Retina (tissue), 1 donor: ENCODE data around the gene ATAD3B.
"Not testable (repeated sequence)": the region's sequence is repeated elsewhere in the genome, so short reads cannot be mapped to it uniquely, and the experiment has no call there.

Experiments used
- DNase-seq: peaks from one replicate; pipeline ENCODE4 v3.0.0-alpha.2; 2016

Gene ATAD3B

DNA sequence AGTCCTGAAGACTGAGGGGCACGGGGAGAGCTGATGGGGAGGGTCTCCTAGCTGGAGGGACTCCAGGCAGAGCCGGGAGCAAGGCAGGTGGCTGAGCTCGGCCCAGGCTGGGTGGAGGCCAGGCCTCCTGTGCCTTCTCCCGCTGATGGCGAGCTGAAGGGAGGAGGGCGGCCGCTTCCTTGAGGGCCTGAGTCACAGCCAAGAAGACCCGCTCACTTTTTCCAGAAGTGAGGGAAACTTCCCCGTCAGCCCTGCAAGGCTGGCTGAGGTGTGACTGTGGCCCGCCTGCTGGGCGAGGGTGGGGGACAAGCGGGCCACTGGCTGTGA, 37.8 kb upstream of the ATAD3B start:
- peak; percentile 44 for DNase-seq

GRCh38 chr1:1434131-1434823, 37.3 kb upstream of the ATAD3B start:
- no peak for DNase-seq

GRCh38 chr1:1434824-1435105, 36.8 kb upstream of the ATAD3B start:
- no peak for DNase-seq

GRCh38 chr1:1435106-1435903, 36.3 kb upstream of the ATAD3B start, which contains the start of gene VWA1:
TSS of gene VWA1 (plus strand) at chr1:1435690. CDS start at chr1:1435749, 59 bp downstream.
- DNase-seq: peak; percentile 77

DNA sequence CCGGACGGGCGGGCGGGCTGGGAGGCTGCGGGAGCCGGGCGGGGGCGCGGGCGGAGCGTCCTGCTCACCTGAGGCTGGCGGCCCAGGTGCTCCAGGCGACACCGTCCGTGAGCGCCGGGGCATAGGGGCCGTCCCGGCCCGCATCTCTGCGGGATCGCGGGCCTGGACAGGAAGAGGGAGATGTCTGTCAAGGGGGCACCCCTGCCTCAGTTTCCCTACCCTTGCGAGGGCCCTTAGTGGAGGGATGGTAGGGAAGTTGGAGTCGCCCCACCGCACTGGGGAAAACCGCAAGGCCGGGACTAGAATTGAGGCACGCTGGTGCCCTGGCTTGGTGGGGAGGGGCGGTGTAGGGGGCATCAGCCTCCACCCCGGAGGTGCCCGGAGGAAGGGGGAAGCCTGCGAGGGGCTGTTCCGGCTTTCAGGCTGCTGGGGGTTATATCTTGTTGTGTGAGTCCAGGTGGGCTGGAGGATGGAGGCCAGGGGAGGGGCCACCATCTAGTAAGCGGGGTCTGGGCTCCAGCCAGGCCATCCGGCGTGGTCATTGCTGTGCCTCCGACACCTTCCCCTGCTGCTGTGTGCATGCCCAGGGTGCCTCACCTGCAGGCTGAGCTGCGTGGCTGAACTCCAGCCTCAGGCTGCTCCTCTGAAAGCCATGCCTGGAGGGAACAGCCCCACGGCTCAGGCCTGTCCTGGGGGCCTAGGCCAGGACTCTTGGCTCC, 35.5 kb upstream of the ATAD3B start:
- no peak for DNase-seq

- DNase-seq: no peak
These were observed 34.9 kb upstream of the ATAD3B start for GRCh38 chr1:1436630-1437032.

GRCh38 chr1:1437033-1437903, 34.3 kb upstream of the ATAD3B start:
- no peak for DNase-seq

- DNase-seq: no peak
These were observed 33.6 kb upstream of the ATAD3B start for GRCh38 chr1:1437904-1438376.

DNA sequence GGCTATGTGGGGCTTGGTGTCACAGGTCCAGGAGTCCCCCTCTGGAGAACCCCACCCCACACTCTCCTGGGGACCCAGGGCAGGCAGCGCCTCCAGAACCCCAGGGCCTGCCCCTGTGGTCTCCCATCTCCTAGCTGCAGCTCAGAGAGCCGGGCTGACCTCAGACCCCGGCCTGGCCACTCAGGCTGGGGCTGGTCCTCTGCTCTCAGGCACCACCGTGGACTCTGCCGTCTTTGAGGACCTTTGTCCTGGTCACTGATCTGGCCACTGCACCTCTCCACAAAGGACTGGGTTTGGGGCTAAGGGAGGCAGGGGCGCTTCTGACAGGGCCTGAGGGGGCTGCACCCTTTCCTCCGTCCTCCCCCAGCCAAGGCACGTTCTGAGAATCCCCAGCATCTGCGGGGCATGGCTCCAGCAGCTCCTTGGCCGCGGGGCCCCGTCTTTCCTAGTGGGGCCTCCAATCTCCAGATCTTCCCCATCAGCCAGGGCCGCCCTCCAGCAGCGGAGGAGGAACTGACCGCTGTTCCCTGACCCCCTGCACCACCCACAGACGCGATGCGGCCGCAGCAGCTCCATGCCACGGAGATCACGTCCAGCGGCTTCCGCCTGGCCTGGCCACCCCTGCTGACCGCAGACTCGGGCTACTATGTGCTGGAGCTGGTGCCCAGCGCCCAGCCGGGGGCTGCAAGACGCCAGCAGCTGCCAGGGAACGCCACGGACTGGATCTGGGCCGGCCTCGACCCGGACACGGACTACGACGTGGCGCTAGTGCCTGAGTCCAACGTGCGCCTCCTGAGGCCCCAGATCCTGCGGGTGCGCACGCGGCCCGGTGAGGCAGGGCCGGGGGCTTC, 32.8 kb upstream of the ATAD3B start:
- no peak for DNase-seq

GRCh38 chr1:1439546-1440261, 31.9 kb upstream of the ATAD3B start:
- no peak for DNase-seq

- no peak for DNase-seq
These were observed 31.1 kb upstream of the ATAD3B start for GRCh38 chr1:1440262-1441001.

DNA sequence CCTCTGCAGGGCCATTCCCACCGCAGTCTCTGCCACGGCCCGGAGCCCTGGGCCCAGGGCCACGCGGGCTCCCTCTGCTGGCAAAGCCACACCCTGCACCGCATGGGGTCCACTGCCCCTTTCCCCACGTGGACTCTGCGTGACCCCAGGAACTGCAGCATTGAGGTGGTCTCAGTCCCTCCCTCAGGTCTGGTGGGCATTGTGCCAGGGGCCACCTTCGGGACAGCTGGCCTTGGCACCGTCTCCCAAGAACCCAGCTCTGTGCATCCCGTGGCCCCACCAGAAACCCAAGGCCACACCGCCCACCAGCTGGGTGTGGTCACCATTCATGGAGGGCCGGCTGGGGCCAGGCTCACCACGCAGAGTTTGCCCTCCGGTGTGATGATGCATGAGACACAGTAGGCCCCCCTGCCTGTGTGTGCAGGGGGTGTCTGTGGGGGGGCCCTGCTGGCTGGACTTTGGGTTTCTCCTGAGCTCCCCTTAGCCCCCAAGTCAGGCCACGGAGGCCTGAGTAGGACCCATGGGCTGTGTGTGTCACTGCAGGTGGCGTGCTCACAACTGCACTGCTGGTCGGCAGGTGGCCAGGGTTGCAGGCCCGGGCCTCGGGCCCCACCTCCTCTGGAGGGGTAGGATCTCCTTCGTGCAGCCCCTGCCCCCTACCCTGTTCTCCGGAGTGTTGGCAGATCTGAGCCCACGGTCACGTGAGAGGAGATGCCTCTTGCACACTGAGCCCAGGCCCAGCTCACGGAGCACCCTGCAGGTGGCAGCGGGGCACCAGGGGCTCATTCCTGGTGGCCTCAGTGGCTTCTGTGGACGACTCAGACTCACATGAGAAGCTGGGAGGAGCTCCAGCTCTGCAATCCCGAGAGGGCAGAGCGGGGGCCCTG, 30.3 kb upstream of the ATAD3B start:
- DNase-seq: peak; percentile 77

GRCh38 chr1:1442069-1442770, 29.3 kb upstream of the ATAD3B start:
- DNase-seq: no peak

DNA sequence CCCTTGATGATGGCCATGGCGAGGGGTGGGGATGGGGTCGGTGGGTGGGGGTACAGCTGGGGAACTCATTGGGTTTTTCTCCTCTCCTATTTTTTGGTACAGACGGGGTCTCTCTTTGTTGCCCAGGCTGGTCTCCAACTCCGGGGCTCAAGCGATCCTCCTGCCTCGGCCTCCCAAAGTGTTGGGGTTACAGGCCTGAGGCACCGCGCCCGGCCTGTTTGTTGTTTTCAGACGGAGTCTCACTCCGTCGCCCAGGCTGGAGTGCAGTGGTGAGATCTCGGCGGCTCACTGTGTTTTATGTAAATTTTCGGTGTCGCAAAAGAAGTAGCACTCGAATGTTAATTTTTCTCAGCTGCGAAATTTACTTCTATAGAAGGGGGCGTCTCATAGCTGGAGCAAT, 24.9 kb upstream of the ATAD3B start:
- not testable (repeated sequence) for DNase-seq

DNA sequence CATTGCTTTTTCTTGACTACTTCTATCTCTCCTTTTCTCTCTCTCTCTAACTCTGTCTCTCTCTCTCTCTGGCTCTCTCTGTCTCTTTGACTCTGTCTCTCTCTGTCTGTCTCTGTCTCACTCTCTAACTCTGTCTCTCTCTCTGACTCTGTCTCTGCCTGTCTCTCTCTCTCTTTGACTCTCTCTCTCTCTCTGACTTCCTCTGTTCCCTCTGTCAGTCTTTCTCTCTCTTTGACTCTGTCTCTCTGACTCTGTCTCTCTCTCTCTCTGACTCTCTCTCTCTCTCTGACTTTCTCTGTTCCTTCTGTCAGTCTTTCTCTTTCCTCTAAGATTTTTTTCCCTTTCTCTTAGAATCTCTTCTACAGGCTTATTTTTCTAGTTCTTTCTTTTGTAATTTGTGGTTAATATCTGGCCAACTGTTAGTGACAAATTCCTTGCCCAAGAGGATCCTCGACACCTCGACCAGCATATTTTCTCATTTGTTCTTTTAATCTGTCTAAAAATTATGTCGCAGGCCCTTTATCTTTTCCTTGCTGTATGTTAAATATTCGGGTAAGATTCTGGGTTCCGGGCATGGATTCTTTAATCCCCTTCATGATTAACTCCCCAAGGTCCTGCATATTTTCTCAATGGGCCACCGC, 22.3 kb upstream of the ATAD3B start, which contains the start of gene ATAD3C:
TSS of gene ATAD3C (plus strand) at position 591 of the 641 bp plus-strand sequence. CDS start 995 bp downstream, outside the sequence.
- DNase-seq: no peak

DNA sequence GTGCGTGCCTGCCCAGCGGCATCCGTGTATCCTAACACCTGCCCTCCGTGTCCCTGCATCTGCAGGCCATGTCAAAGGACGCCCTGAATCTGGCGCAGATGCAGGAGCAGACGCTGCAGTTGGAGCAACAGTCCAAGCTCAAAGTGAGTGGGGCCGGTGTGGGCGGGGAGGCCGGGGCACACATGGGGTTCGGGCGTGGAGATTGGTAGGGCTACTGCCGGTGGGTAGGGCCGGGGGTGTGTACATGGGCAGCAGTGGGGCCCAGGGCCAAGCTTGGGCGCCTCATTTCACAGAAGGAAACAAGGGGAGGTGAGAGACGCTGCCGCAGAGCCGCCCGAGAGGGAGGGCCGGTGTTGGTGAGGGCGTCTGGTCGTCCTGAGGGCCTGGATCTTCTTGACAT, 20.9 kb upstream of the ATAD3B start:
- not testable (repeated sequence) for DNase-seq

GRCh38 chr1:1451696-1452364, 19.7 kb upstream of the ATAD3B start:
- no peak for DNase-seq
